M059J (cell line): ENCODE data around the gene SPX. TPM values are rescaled to one million over a fixed set of nuclear protein-coding genes. Genes with fewer than 3 reads are reported as not detected.

ENCODE experiments used
- DNase-seq: peaks from one replicate; pipeline ENCODE4 v3.0.0-alpha.2; 2012; ENCODE audit warnings: low read depth
- total RNA-seq: library from RNA; depleted of rRNA; stranded (reverse); fragments of >200 nt; shearing (Covaris generic); gene quantifications from 2 replicates; pipeline ENCODE4 v1.2.3, GENCODE V29; 2014

The SPX gene
- total RNA-seq, 1 experiment from 2014 or later, result 0.39 TPM

DNA sequence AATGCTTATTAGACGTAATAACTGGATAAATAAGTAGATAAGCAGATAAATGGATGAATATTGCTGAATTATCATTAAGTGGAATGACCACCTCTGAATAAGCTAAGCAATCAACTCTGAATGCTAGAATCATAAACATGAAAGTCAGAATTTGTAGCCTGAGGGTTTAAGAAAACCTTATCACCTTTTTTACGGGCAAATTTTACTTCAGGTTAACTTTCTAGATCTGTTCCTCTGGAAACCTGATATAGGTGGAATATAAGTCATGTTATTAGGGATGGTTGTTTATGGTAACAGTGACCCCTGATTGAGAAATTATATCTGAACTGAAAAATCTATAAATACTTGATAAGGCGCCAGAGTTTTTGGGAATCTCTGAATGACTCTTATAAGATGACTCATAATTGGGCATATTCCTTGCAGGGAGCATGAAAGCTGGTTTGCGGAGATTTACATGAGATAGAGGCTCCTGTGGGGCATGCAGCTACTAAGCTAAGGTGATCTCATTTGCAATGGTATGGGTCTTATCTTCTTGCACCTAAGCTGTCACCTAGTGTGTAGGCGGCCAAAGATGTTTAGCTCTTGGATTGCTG, 12.1 kb downstream of the SPX start:
- peak; percentile 42 for DNase-seq

DNA sequence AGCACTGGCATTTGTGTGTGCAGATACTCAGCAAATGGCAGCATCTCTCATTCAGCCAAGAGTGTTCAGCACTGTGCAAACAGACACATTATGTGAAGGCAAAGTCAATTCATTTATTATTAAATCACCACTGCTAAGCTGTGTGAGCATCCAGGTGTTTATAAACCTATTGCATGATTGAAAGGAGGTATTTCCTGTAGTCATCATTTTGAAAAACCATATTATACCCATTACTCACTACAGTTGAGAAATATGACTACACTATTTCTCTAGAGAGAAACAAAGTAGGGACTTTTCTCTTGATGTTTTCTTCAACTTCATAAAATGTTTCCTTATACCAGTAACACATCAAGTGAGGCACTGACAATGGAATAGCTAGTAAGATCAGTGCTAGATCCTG, 13.7 kb downstream of the SPX start:
- no peak for DNase-seq

DNA sequence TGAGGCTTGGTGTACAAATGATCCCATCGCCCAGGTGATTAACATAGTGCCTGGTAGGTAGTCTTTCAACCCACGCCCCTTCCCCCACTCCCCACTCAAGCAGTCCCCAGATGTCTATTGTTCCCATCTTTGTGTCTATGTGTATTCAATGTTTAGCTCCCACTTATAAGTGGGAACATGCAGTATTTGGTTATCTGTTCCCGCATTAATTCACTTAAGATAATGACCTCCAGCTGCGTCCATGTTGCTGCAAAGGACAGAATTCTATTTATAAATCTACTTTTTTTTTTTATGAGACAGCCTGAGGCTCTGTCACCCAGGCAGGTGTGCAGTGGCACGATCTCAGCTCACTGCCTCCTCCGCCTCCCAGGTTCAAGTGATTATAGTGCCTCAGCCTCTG, 15.7 kb downstream of the SPX start:
- DNase-seq, result no peak

DNA sequence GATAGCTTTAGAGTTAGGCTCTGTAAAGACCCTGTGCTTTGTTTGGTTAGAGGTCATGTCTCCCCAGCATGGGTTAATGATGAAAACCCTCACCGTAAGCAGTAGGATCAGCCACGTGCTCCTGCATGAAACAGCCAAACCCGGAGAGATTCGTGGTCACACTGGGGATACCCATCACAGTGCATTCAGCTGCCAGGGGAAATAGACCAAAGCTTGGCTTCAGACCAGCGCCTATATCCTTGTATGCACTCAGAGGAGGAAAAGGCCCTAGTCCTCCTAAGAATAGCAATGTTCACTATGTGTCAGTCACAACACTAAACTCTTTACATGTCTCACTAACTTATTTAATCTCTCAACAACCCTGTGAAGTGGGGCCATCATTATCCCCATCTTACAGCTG, 16.3 kb downstream of the SPX start:
- DNase-seq, result no peak

DNA sequence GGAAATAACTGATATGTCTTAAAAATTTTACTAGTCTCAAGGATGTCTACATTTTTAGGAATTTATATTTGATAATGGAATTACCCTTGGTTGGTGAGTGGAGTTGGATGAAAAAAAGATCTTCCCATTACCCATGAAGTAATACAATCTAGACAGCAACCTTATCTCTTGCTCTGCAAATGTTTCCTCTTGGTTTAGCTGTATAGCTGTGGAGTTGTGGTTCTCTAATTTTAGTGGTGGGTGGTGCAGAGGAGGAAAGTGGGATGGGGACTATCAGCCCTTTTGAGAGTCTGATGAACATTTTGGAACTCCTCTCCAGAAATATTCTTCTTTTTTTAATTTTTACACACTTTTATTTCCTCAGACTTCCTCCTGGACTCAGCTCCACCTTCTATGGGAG, 17.1 kb downstream of the SPX start:
- no peak for DNase-seq

DNA sequence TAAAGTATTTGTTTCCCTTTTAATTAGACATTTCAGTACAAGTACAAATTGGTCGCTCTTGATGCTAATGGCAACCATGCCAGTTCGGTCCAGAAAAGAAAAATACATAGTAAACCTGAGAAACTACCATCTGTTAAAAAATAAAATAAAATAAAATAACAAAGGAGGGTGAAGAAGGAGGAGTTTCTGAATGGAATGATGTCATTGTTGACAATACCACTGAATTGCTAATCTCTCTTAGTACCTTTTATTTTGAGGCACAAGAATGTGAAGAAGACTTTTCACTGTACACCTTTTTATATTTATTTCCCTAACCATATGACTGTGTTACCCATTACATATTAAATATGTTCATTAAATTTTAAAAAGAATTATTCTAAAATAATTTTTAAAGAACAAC, 19.5 kb downstream of the SPX start:
- DNase-seq, result no peak

DNA sequence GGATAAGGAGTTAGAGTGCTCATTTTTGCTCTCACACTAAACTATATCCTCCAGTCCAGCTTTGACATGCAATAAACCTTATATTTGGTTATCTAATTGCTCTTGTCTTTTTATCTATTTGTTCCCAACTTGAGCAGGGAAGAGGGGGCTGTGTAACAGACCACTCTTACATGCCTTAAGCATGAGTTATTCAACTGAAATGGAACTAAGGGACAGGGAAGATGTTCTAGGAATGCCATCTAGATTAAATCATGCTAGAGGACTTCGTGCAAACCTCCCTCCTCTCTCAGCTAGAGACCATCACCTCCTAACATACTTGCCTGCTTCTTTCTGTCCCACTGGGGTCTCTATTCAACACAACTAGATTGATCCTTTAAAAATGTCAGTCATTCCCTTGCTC, 20.6 kb downstream of the SPX start:
- no peak for DNase-seq

DNA sequence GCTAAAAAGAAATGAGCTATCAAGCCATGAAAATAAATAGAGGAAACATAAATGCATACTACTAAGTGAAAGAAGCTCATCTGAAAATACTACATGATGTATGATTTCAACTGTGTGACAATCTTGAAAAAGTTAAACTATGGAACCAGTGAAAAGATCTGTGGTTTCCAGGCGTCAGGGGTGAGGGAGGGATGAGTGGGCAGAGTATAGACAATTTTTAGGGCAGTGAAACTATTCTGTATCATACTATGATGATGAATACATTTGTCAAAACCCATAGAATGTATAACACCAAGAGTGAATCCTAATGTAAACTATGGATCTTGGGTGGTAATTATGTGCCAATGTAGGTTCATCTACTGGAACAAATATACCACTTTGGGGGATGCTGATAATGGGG, 21.3 kb downstream of the SPX start:
- no peak for DNase-seq

DNA sequence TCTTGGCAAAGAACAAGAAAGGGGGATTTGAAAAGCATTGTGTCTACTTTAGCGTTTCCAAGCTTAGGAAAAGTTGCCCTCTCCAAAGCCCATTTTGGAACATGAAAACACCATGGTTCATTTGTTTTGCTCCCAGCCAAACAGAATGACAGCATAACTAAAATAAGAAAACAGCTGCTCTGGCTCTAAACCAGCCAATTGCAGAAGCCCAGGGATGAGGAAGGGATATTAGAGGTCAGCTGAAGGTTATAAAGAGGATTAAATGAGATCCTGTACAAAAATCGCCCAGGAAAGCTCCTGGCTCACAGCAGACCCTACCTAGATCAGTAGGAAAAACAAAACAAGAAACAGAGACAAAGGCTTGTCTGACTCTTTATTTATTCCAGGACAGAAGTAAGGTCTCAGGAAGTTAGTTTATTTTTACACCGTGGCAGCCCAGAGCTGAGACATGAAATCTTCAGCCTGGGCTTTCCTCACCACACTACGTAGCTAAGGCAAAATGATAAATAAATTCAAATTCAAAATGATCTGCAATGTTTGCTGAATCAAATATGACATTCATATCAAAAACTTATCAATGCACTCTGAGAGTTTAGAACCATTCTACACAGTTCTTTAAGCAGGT, 25.9 kb downstream of the SPX start:
- DNase-seq, result no peak

DNA sequence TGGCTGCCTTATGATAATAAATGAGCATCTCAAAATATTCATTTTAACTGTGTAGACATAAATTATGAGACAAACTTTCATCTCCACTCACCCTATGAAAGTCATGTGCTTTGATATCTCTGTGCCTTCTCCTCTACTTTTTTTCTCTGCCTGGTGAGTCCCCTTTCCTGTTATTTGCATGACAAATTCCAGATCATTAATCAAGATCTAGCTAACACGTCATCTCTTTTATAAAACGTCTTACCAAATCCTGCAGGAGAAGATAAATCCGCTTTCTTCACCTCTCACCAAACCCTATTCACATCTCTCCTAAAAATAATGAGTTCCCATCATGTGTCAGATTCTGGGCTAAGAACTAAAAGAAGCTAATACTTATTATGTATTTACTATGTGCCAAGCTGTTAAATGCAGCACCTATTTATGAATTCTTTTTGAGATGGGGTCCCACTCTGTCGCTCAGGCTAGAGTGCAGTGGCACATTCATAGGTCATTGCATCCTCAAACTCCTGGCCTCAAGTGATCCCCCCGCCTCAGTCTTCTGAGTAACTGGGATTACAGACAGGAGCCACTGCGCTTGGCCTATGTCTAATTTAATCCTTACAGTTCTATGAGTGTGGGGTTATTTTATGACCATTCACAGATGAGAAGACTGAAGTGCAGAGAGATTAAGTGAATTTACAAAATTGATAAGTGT, 26.7 kb downstream of the SPX start:
- no peak for DNase-seq

DNA sequence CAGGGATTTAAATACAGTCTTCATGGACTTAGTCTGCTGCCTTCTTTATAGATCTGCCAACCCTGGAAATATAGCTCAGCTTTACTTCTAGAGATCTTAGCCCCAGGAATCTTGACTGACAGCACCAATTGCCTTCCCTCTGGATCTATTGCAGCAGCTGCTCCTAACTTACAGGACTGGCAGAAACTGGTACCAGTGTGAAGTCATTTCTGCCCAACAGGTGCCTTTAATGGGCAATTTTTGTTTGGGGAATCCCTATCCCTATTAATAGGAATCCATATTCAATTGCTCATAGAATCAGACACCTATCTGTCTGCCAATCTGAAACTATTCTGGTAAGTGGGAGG, 27.2 kb downstream of the SPX start:
- no peak for DNase-seq

DNA sequence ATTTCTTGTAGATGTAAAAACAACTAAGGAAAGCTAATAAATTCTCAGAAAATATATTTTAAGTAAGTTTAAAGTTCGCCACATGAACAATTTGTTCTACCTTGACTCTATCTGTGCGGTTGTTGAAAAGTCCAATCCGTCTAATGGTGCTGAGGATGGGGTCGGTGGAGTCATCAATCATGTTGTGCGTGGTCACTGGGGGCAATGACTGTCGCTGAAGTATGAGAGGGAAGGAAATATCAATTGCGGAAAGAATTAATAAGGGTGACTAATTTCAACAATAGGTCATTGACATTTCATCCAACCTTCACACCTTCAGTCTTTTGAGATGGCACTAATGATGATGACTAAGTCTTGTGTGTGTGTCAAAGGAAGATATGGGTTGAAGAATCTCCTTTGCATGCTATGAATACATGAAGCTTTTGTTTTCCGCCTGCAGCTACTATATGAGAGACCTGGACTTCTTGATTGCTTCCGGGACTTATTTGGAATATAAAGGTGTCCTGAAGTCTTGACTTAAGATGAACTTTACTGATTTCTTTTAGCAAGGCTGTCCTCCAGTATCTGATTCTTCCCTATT, 32.1 kb downstream of the SPX start:
- DNase-seq, result no peak

DNA sequence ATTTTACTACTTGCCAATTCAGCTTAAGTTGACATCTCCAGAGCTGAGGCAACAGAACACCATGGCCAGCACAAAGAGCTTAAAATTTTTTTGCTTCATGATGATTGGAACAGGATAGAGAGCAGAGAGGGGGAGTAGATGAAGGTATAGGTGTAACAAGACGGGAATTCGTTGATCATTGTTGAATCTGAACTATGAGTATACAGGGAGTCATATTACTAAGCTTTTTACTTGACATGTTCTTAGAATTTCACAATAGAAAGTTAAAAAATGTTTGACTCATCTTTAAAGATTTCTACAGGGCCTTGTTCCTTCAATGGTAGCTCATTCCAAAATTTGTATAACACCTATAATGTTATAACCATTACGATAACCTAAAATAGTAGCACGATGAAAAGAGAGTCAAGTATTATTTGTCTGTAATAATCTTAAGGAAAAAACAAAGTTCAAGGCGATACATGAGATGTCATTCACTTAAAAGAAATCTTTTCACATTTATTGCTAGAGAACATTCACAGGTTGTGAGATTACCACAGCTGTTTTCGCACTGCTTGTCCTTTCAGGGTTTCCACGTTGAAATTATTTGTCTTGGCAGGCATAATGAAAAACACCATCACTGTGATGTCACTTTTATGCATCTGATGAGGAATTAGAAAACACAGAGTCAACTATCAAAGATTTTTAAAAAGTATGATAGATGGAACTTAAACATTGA, 33.9 kb downstream of the SPX start:
- DNase-seq, result no peak

DNA sequence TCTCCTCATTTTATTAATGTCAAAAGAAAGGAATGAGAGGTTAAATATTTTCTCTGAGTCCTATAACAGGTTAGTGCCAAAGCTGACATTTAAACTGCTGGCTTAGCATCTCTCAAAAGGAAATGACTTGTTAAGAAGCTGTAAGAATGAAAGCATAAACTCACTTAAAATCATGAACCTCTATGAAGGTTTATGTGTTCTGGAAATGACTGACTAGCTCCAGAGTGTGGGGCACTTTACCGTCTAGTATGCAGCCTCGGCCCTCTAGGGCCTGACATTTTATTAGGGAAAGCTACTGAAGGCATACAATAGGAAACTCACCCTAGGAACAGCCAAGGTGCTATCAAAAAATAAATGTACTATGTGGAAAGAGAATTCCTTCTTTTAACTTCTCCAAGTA, 35.1 kb downstream of the SPX start:
- no peak for DNase-seq

DNA sequence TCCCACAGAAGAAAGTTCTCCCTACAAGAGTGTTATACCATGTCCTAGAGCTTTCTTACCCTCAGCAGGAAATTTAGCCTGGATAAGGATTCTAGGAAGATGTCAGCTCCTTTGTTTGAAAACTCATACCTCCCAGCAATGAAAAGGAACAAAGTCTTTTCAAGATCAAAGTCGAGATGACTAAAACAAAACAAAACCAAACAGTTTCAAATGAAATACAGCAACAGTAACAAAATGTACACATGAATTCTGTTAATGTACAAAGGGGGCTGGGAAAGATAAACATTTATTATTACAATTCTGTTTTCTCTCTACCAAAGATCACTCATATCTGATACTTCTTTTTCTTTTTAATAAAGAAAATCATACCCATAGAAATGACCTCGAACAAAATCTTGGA, 36.8 kb downstream of the SPX start:
- no peak for DNase-seq

DNA sequence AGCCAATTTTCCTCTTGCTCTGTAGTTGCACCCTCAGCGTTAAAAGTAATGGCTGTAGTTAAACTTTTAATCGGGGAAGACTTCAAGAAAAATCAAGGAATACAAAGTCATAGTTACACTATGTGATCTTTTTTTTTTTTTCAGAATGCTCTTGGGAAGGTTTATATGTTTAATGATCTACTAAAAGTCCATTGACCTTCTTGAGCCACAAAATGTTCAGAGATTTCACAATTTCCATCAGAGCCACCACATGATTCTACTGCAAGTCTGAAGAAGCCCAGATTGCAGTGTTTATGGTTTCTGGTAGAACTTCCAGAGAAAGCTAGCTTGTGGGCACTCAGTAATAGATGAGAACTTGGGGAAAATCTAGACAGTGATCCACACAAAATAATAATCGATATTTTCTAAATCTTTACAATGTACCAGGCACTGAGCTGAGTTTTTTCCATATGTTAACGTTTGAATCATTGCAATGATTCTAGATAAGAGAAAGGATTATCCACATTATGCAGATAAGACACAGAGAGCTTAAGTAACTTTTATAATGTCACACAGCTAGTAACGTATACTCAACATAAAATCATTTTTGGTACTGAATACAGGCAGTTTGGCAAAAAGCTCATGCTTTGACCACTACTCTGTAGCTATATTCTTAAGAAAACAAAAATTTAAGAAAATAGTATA, 40.3 kb downstream of the SPX start:
- no peak for DNase-seq

DNA sequence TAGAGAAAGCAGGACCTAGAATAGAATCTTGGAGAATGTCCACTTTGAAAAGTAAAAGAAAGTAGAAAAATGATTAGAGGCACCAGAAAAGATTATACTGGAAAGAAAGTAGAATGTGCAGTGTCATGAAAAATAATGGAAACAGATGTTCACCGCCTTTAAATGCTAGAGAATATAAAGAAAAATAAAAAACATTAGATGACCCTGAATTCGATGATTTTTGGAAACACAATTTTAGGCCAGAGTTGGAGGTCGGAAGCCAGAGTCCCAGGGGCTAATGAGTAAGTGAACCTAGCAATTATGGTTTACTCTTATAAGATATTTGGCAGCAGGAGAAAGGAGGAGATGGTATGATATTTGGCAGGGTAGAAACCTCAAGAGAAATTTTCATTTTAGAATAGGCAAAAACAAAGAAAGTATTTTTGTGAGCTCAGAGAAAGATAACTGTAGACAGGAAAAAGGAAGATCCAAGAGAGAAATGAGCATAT, 40.9 kb downstream of the SPX start:
- DNase-seq, result no peak

DNA sequence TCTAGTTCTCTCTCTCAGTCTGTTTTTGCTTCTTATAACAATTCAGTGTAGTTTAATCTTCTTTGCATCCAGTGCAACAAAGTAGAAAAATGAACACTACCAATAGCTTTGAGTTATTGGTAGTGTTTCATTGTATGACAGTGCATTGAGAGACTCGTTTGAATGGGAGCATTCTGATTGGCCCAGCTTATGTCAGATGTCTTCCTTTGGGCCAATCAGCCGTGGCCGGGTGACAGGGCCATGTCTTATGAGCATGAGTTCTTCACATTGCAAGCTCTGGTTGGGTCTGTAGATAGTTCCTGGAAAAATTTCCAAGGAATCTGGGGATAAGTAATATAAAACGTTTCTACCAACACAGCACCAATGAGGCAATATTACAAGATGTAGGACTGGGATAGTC, 42.0 kb downstream of the SPX start:
- no peak for DNase-seq

DNA sequence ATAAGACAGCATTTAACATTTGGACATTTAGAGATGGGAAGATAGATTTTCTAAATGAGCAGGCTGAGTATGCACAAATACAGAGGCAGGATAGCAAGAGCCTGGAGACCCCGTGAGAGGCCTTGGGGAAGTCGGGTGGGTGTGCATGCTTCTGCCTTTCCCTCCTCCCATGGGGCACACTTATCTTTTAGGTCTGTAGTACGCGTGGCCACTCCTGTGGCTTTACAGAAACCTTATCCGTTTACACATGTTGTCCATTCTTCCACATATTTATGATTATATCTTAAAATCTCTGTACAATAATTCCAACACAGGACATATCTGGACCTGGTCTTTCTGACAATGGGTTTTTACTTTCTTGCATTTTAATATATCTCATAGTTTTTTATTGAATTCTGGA, 45.0 kb downstream of the SPX start:
- no peak for DNase-seq

DNA sequence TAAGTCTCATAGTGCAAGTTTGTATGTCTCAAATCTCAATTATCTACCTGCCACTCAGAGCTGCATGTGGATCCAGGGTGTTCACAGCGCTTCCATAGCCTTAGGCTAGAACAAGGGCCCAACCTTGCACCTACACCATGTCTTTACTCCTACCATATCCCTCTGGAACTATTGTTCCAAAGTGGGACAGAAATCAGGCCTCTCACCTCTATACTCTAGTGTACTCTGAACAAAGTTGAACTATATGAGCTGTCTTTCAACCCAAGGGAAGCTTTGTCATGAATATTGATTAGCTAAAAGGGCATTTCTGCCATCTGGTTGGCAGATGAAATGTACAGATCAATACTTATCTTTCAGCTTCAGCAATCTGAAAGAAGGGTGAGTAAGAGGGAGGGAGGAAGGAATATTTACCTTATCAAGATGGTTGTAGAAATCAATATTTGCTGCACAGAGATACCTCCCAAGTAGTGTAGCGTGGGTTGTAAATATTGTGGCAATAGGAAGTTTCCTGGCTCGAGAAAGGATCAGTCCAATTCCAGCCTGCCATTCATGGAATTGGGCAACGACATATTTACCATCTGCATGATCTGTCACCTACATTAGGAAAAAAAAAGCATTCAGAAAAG, 47.8 kb downstream of the SPX start:
- DNase-seq, result no peak

DNA sequence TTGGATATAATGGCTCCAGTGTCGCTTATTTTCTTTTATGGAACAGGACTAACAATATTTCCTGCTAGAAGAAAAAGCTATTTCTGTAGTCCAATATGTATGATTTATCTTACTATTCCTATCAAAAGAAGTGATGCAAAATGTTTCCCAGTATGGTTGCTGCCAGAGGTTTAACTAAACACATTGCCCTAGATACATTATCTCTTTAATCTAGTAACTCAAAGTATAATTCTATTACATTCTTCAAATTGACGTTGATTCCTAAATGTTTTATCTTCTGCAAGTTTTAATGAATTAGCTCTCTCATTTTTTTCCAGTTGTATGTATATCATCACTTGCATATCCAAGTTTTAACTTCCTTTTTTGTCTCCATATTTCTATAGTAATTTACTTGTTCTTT, 50.3 kb downstream of the SPX start:
- no peak for DNase-seq

DNA sequence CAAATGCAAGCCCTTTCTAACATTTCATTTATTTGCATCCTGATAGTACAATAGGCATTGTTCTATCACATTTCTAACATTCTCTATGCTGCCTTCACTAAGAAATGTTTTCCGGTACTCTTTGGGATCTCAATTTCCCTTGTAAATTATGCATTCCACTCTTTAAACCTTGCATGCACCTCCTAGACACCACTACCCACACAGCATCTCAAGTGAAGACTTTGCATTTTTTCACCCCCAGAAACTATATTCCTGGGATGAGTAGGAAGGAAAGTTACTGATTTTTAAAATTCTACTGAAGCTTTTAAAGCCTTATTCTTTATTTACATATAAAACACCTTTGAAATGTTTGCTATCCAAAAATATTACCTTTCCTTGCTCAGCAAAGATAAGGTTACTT, 51.4 kb downstream of the SPX start:
- DNase-seq, result no peak
